OCI-LY7 (cell line): ENCODE measurements around the gene FGF18. TPM values are rescaled to one million over a fixed set of nuclear protein-coding genes. Genes with fewer than 3 reads are reported as not detected.

Source experiments
- BruUV-seq: library from RNA; stranded (reverse); fragments of 400-500 nt; replicated peaks from 2 replicates; lab custom pipeline; 2021; lab: Mats Ljungman, UMichigan
- CTCF ChIA-PET: fragments of 300-600 bp; sonication (Branson Sonifier 250); formaldehyde crosslinking; loops from one replicate; lab custom pipeline; 2022; ENCODE audit warnings: antibody characterized with exemption; ENCODE audit not compliant: unreplicated experiment; lab: Charles Lee
- POLR2A ChIA-PET: fragments of 300-600 bp; sonication (Branson Sonifier 250); formaldehyde crosslinking; loops from one replicate; lab custom pipeline; 2022; ENCODE audit warnings: antibody characterized with exemption; lab: Charles Lee
- DNase-seq: peaks from one replicate; pipeline ENCODE4 v3.0.0-alpha.2; 2015; ENCODE audit warnings: low spot score
- H2AFZ ChIP-seq: fragments of 200-600 bp; sonication (generic), shearing (Covaris generic); 2 replicates; pipeline ENCODE4 v1.6.1; 2014; ENCODE audit warnings: mild to moderate bottlenecking, antibody characterized with exemption, low read length, moderate library complexity
- H3K27ac ChIP-seq: fragments of 200-600 bp; sonication (generic); 2 replicates; pipeline ENCODE4 v1.5.1; 2014; ENCODE audit warnings: mixed run types, low read depth, mild to moderate bottlenecking, moderate library complexity, low read length, inconsistent platforms; ENCODE audit not compliant: poor library complexity, severe bottlenecking
- H3K36me3 ChIP-seq: fragments of 200-600 bp; sonication (generic); 2 replicates; pipeline ENCODE4 v1.6.1; 2014; ENCODE audit warnings: mild to moderate bottlenecking, antibody characterized with exemption, low read length, moderate library complexity, mixed read lengths; ENCODE audit not compliant: insufficient read depth
- H3K4me1 ChIP-seq: fragments of 200-600 bp; sonication (generic); 2 replicates; pipeline ENCODE4 v1.5.1; 2014; ENCODE audit warnings: mild to moderate bottlenecking, low read length; ENCODE audit not compliant: insufficient read depth, poor library complexity, severe bottlenecking
- H3K4me2 ChIP-seq: fragments of 200-600 bp; sonication (generic); 2 replicates; pipeline ENCODE4 v1.6.1; 2014; ENCODE audit warnings: mild to moderate bottlenecking, low read length
- H3K4me3 ChIP-seq: fragments of 200-600 bp; sonication (generic); 2 replicates; pipeline ENCODE4 v1.5.1; 2014; ENCODE audit warnings: mild to moderate bottlenecking, low read depth, low read length; ENCODE audit not compliant: poor library complexity, severe bottlenecking
- H3K79me2 ChIP-seq: fragments of 200-600 bp; sonication (generic); 2 replicates; pipeline ENCODE4 v1.6.1; 2016; ENCODE audit warnings: low read depth, mild to moderate bottlenecking, low read length, moderate library complexity, mixed read lengths; ENCODE audit not compliant: insufficient read depth
- H3K9me2 ChIP-seq: fragments of 200-600 bp; sonication (generic); 2 replicates; pipeline ENCODE4 v1.6.1; 2016; ENCODE audit warnings: mild to moderate bottlenecking, low read length, mixed read lengths; ENCODE audit not compliant: insufficient read depth
- H3K9me3 ChIP-seq: fragments of 200-600 bp; sonication (generic); 2 replicates; pipeline ENCODE4 v1.6.1; 2014; ENCODE audit warnings: mild to moderate bottlenecking, mixed run types, low read length, mixed read lengths
- H4K20me1 ChIP-seq: fragments of 200-600 bp; sonication (generic); 2 replicates; pipeline ENCODE4 v1.6.1; 2014; ENCODE audit warnings: mild to moderate bottlenecking, antibody characterized with exemption, low read length, moderate library complexity, mixed read lengths; ENCODE audit not compliant: insufficient read depth
- CTCF ChIP-seq: fragments of 200-600 bp; sonication (generic); conservative IDR thresholded peaks from 2 replicates; pipeline ENCODE4 v1.5.1; 2014; ENCODE audit warnings: mild to moderate bottlenecking, antibody characterized with exemption, low read length, moderate library complexity, mixed read lengths
- EZH2phosphoT487 ChIP-seq: fragments of 200-600 bp; sonication (generic); IDR thresholded peaks from 2 replicates; pipeline ENCODE4 v1.6.1; 2018; ENCODE audit warnings: low read depth, borderline replicate concordance, mild to moderate bottlenecking, mixed run types, antibody characterized with exemption, low read length, moderate library complexity, mixed read lengths
- intact Hi-C: fragments of 100-400 bp; cut with micrococcal nuclease; formaldehyde crosslinking; loops from one replicate; pipeline ENCODE4 v1.10.0; 2022; ENCODE audit not compliant: unreplicated experiment
- total RNA-seq, 2 experiments: library from RNA; depleted of rRNA in 1 of 2; stranded (reverse); fragments of >200 nt in 1 of 2; shearing (Covaris generic) in 1 of 2; gene quantifications; 2 replicates each; pipeline ENCODE4 v1.2.3, GENCODE V29; 2014 to 2022

Gene FGF18
- total RNA-seq, 2 experiments from 2014 or later, result 0.16 TPM; not detected in 1

- Histone ChIP-seq H3K27ac (no peak overlapping the region), H3K36me3 (no peaks in the 10 kb centered on the region), H3K4me1 (no peaks in the 10 kb centered on the region), H3K79me2 (no peaks in the 10 kb centered on the region), H4K20me1 (no peaks in the 10 kb centered on the region), H2AFZ (no peak overlapping the region), H3K9me3 (no peaks in the 10 kb centered on the region), H3K9me2 (no peaks in the 10 kb centered on the region), H3K4me2 (no peak overlapping the region), H3K4me3 (no peak overlapping the region)
- intact Hi-C loops, result no loop called here
- BruUV-seq, result no TSS peak
- CTCF ChIA-PET, result no interaction called here
- no peak for DNase-seq
- POLR2A ChIA-PET, result interaction anchor here (0.6 to 0.7 kb wide), 2 partner anchors 299 to 1142 kb away, joined by 3 read pairs; no protein-coding TSS in a partner anchor
- TF ChIP-seq EZH2phosphoT487 (no peak), CTCF (no peak)
Measured at GRCh38 chr5:171444582-171444981, 25.1 kb downstream of the FGF18 start.

- ChIA-PET POLR2A (no interaction called here), CTCF (no interaction called here)
- no peak overlapping the region for H3K27ac ChIP-seq
Measured at GRCh38 chr5:171445644-171446516, 26.4 kb downstream of the FGF18 start.

More at GRCh38 chr5:171445644-171446516, 26.4 kb downstream of the FGF18 start:
- H3K4me1 ChIP-seq, result no peaks in the 10 kb centered on the region
- no peak overlapping the region for H2AFZ ChIP-seq
- no peak overlapping the region for H3K4me2 ChIP-seq
- intact Hi-C loops, result no loop called here
- no peaks in the 10 kb centered on the region for H3K9me3 ChIP-seq
- no peak for TF ChIP-seq EZH2phosphoT487
- TF ChIP-seq CTCF, result no peak
- no peaks in the 10 kb centered on the region for H3K36me3 ChIP-seq
- no peaks in the 10 kb centered on the region for H3K9me2 ChIP-seq
- H3K79me2 ChIP-seq, result no peaks in the 10 kb centered on the region
- BruUV-seq, result no TSS peak
- H3K4me3 ChIP-seq, result no peak overlapping the region
- H4K20me1 ChIP-seq, result no peaks in the 10 kb centered on the region
- no peak for DNase-seq
